ENCODE data around the gene PASD1. TPM values are rescaled to one million over a fixed set of nuclear protein-coding genes. Genes with fewer than 3 reads are reported as not detected.
A peak's percentile ranks its signal among the peaks of the same experiment; 100 is the strongest.

The PASD1 gene
- total RNA-seq, 1 donor from 2014 or later = not detected

DNA sequence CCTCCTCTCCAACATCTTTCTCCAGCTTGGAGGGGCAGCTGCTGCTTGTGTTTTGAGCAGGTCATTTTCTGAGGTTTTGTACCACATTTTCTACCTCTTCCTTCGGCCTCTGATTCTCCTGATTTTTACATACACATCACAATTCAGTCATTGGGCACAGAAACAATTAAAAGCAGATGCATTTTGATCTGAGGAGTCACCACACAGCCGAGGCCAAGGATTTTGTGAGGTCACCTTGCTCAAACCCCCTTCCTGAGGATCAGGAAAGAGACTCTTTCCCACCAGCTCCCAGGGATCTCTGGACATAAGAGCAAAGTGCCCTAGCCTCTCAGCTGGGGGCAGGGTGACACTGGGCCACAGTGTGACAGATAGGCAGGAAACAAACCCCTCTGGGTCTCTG, 147.0 kb downstream of the PASD1 start:
- DNase-seq (ENCODE audit: low read depth, low spot score) = no peak
- Mint-ChIP-seq H3K4me1 (no peaks in the 10 kb centered on the region), H3K27me3 (ENCODE audit: low read depth) (peaks cover 7% of the 10 kb centered on the region), H3K27ac (ENCODE audit: unreplicated experiment) (no peak overlapping the region), H3K9me3 (no peaks in the 10 kb centered on the region), H3K36me3 (ENCODE audit: low read depth) (no peaks in the 10 kb centered on the region), H3K4me3 (no peak overlapping the region)
- TF ChIP-seq, protein P1, sequence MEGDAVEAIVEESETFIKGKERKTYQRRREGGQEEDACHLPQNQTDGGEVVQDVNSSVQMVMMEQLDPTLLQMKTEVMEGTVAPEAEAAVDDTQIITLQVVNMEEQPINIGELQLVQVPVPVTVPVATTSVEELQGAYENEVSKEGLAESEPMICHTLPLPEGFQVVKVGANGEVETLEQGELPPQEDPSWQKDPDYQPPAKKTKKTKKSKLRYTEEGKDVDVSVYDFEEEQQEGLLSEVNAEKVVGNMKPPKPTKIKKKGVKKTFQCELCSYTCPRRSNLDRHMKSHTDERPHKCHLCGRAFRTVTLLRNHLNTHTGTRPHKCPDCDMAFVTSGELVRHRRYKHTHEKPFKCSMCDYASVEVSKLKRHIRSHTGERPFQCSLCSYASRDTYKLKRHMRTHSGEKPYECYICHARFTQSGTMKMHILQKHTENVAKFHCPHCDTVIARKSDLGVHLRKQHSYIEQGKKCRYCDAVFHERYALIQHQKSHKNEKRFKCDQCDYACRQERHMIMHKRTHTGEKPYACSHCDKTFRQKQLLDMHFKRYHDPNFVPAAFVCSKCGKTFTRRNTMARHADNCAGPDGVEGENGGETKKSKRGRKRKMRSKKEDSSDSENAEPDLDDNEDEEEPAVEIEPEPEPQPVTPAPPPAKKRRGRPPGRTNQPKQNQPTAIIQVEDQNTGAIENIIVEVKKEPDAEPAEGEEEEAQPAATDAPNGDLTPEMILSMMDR (conservative IDR thresholded peaks at IDR 0.05) = no peak

DNA sequence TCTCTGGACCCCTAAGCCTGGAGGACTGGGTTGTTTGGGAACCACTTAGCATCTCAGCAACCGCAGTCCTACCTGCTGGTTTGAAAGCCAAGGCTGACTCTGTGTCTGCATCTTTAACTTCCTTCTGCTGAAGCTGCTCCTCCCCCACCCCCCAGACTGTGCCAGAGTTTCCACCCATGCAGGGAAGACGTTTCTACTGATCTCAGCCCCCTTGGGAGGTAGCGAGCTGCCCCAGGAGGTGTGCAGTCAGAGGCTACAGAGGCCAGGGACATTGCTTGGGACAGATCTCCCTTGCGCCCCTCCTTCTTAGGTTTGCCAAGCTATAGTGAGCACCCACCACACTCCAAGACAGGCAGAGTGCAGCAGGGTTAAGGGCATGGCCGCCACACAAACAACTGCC, 147.7 kb downstream of the PASD1 start:
- H3K27ac Mint-ChIP-seq (ENCODE audit: unreplicated experiment) = no peak overlapping the region
- no peaks in the 10 kb centered on the region for H3K4me1 Mint-ChIP-seq
- H3K4me3 Mint-ChIP-seq = no peak overlapping the region
- no peaks in the 10 kb centered on the region for H3K36me3 Mint-ChIP-seq (ENCODE audit: low read depth)
- no peak for DNase-seq (ENCODE audit: low read depth, low spot score)
- peaks cover 7% of the 10 kb centered on the region for H3K27me3 Mint-ChIP-seq (ENCODE audit: low read depth)
- H3K9me3 Mint-ChIP-seq = no peaks in the 10 kb centered on the region
- TF ChIP-seq, protein P1 (conservative IDR thresholded peaks at IDR 0.05) = no peak

DNA sequence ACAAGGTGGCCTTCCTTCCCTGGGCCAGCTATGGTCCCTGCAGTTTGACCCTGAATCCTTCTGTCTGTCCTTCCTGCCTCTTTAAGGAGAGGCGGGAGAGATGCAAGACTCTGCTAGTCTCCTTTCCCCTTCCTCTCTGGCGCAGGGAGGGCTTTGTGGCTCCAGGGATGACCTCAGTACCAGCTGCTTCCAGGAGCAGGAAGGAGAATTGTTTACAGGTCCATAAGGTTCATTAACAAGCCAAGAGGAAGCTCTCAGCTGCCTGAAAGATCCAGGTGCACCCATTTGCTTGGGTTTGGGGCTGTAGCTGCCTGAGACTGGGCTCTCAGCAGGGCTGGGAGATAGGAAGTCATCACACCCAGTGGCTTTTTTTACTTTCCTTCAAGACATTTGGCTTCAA, 148.3 kb downstream of the PASD1 start:
- TF ChIP-seq, protein P1 (conservative IDR thresholded peaks at IDR 0.05) = no peak
- Mint-ChIP-seq H3K9me3 (no peaks in the 10 kb centered on the region), H3K27me3 (ENCODE audit: low read depth) (peaks cover 12% of the 10 kb centered on the region), H3K27ac (ENCODE audit: unreplicated experiment) (no peak overlapping the region), H3K4me1 (no peaks in the 10 kb centered on the region), H3K36me3 (ENCODE audit: low read depth) (no peaks in the 10 kb centered on the region), H3K4me3 (no peak overlapping the region)
- no peak for DNase-seq (ENCODE audit: low read depth, low spot score)

DNA sequence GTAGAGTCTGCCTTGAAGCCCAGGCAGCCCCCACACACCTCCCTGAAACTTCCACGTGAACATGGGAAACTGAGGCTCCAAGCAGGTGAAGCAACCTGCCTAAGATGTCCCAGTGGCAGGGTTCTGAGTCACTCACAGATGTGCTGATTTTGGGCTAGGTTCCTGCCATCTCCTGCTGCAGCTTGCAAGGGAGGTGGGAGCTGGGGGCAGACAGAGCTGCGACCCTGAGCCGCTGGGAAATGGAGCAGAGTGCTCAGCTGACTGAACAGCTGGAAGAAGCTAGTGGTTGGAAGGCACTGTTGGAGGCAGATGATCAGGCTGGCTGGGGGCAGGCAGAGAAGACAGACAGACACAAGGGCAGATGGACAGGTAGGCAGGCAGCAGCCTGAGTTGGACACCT, 148.8 kb downstream of the PASD1 start:
- Mint-ChIP-seq H3K9me3 (no peaks in the 10 kb centered on the region), H3K27me3 (ENCODE audit: low read depth) (peaks cover 13% of the 10 kb centered on the region), H3K4me1 (no peaks in the 10 kb centered on the region), H3K36me3 (ENCODE audit: low read depth) (no peaks in the 10 kb centered on the region), H3K4me3 (no peak overlapping the region), H3K27ac (ENCODE audit: unreplicated experiment) (no peak overlapping the region)
- DNase-seq (ENCODE audit: low read depth, low spot score) = no peak
- TF ChIP-seq, protein P1 (conservative IDR thresholded peaks at IDR 0.05) = no peak

DNA sequence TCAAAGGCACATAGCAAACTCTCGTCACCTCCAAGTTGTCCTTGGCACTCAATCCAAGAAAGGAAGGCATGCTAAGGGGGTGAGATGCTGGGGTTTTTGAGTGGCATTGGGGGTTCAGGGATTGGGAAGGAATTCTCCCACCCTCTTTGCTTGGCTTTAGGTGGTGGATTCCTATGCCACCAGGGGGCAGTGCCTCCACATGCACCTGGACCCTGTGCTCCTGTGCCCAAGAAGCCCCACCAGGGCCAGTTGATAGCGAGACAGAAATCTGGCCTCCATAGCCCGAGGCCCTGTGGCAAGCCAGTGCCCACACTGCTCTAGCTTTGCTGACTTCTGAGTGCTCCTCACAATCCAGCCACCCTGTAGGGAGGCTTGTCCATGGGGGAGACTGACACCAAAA, 150.4 kb downstream of the PASD1 start:
- Mint-ChIP-seq H3K4me3 (no peak overlapping the region), H3K36me3 (ENCODE audit: low read depth) (no peaks in the 10 kb centered on the region), H3K27me3 (ENCODE audit: low read depth) (peaks cover 18% of the 10 kb centered on the region), H3K27ac (ENCODE audit: unreplicated experiment) (no peak overlapping the region), H3K4me1 (no peaks in the 10 kb centered on the region), H3K9me3 (no peaks in the 10 kb centered on the region)
- DNase-seq (ENCODE audit: low read depth, low spot score) = peak; percentile 20
- TF ChIP-seq, protein P1 (conservative IDR thresholded peaks at IDR 0.05) = peak; percentile 52

DNA sequence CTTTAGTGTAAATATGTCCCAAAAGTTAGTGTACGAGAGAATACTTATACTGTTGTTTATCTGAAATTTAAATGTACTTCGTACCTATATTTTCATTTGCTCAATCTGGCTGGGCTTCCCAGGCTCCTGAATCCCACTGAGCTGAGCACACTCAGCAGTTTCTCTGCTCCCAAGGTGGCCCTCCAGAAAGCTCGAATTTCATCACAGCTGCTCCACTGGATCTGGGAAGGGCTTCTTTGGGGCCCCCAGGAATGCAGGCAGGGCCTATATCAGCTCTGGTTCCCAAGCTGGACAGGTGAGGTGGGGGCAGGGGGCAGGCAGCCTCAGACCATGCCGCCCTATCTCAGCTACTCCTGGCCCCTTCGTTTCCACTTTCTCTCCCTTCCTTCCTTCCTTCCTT, 150.9 kb downstream of the PASD1 start:
- peaks cover 18% of the 10 kb centered on the region for H3K27me3 Mint-ChIP-seq (ENCODE audit: low read depth)
- H3K27ac Mint-ChIP-seq (ENCODE audit: unreplicated experiment) = no peak overlapping the region
- no peaks in the 10 kb centered on the region for H3K9me3 Mint-ChIP-seq
- DNase-seq (ENCODE audit: low read depth, low spot score) = no peak
- TF ChIP-seq, protein P1 (conservative IDR thresholded peaks at IDR 0.05) = no peak
- H3K4me1 Mint-ChIP-seq = no peaks in the 10 kb centered on the region
- H3K36me3 Mint-ChIP-seq (ENCODE audit: low read depth) = no peaks in the 10 kb centered on the region
- H3K4me3 Mint-ChIP-seq = no peak overlapping the region

Measured in neural crest cell (in vitro differentiated cells).